PC-9 (cell line): ENCODE results near the gene PARP3. TPM values are rescaled to one million over a fixed set of nuclear protein-coding genes. Genes with fewer than 3 reads are reported as not detected.
A peak's percentile ranks its signal among the peaks of the same experiment; 100 is the strongest.

ENCODE experiments used
- BruUV-seq: library from RNA; stranded (reverse); fragments of 400-500 nt; replicated peaks from 2 replicates; lab custom pipeline; 2021; lab: Mats Ljungman, UMichigan
- CTCF ChIA-PET: fragments of 300-600 bp; sonication (Branson Sonifier 250); formaldehyde crosslinking; loops from one replicate; lab custom pipeline; 2022; ENCODE audit warnings: antibody characterized with exemption; lab: Charles Lee
- POLR2A ChIA-PET: fragments of 300-600 bp; sonication (Branson Sonifier 250); formaldehyde crosslinking; loops from one replicate; lab custom pipeline; 2022; ENCODE audit warnings: antibody characterized with exemption; ENCODE audit not compliant: unreplicated experiment; lab: Charles Lee
- DNase-seq, 2 experiments: peaks; one replicate each; pipeline versions ENCODE4 v3.0.0 to v3.0.0-alpha.2; 2015 to 2022; ENCODE audit warnings: mixed read lengths in 1 of 2
- H2AFZ ChIP-seq: fragments of 200-600 bp; sonication (generic); 2 replicates; pipeline ENCODE4 v1.8.1; 2017; ENCODE audit warnings: antibody characterized with exemption
- H3F3A ChIP-seq: fragments of 200-600 bp; sonication (generic); 2 replicates; pipeline ENCODE4 v1.8.1; 2017; ENCODE audit warnings: antibody characterized with exemption, mild to moderate bottlenecking, low read depth; ENCODE audit not compliant: insufficient read depth
- H3K27ac ChIP-seq: fragments of 200-600 bp; sonication (generic); 2 replicates; pipeline ENCODE4 v1.6.1; 2016; ENCODE audit warnings: mixed run types
- H3K27me3 ChIP-seq: fragments of 200-600 bp; sonication (generic); 2 replicates; pipeline ENCODE4 v1.6.1; 2016; ENCODE audit warnings: low read depth, mixed run types; ENCODE audit not compliant: insufficient read depth
- H3K36me3 ChIP-seq: fragments of 200-600 bp; sonication (generic); 2 replicates; pipeline ENCODE4 v1.6.1; 2016; ENCODE audit warnings: low read depth, mixed run types
- H3K4me1 ChIP-seq: fragments of 200-600 bp; sonication (generic); replicated peaks from 2 replicates; pipeline ENCODE4 v1.6.1; 2016; ENCODE audit warnings: mixed run types; ENCODE audit not compliant: insufficient read depth
- H3K4me2 ChIP-seq: fragments of 200-600 bp; sonication (generic); 2 replicates; pipeline ENCODE4 v1.6.1; 2017; ENCODE audit warnings: mixed run types
- H3K4me3 ChIP-seq: fragments of 200-600 bp; sonication (generic); 2 replicates; pipeline ENCODE4 v1.6.1; 2016; ENCODE audit warnings: mixed run types
- H3K79me2 ChIP-seq: fragments of 200-600 bp; sonication (generic); 2 replicates; pipeline ENCODE4 v1.6.1; 2017; ENCODE audit warnings: low read depth, mixed run types
- H3K9me2 ChIP-seq: fragments of 200-600 bp; sonication (generic); 2 replicates; pipeline ENCODE4 v1.8.1; 2017; ENCODE audit warnings: mild to moderate bottlenecking; ENCODE audit not compliant: insufficient read depth
- H3K9me3 ChIP-seq: fragments of 200-600 bp; sonication (generic); 2 replicates; pipeline ENCODE4 v1.8.1; 2016; ENCODE audit warnings: low read depth; ENCODE audit not compliant: insufficient read depth
- H4K20me1 ChIP-seq: fragments of 200-600 bp; sonication (generic); 2 replicates; pipeline ENCODE4 v1.8.1; 2017; ENCODE audit not compliant: insufficient read depth
- EZH2 ChIP-seq: fragments of 200-600 bp; sonication (generic); IDR thresholded peaks from 2 replicates; pipeline ENCODE4 v1.8.0; 2017; ENCODE audit warnings: antibody characterized with exemption, low read depth
- intact Hi-C: fragments of 100-400 bp; cut with micrococcal nuclease; formaldehyde crosslinking; loops from one replicate; pipeline ENCODE4 v1.10.0; 2022; ENCODE audit not compliant: unreplicated experiment
- total RNA-seq: library from RNA; stranded (reverse); gene quantifications from 2 replicates; pipeline ENCODE4 v1.2.3, GENCODE V29; 2021
- TF ChIP-seq, protein P1 (sequence below): fragments of 200-600 bp; sonication (generic); conservative IDR thresholded peaks from 2 replicates; pipeline ENCODE4 v1.6.1; 2017; ENCODE audit warnings: mixed run types, antibody characterized with exemption, mild to moderate bottlenecking, moderate library complexity

PARP3 gene
- total RNA-seq, 1 experiment from 2014 or later: 24.4 TPM

GRCh38 chr3:51940648-51941462 lies 1.3 kb upstream of the PARP3 start:
- CTCF ChIA-PET: interaction anchor here (0.5 to 1.2 kb wide), 8 partner anchors 34 to 637 kb away, joined by 3 to 4 read pairs (median 3); partner anchors contain the start of genes ABHD14A and DUSP7
- TF ChIP-seq EZH2: no peak
- TF ChIP-seq, protein P1, sequence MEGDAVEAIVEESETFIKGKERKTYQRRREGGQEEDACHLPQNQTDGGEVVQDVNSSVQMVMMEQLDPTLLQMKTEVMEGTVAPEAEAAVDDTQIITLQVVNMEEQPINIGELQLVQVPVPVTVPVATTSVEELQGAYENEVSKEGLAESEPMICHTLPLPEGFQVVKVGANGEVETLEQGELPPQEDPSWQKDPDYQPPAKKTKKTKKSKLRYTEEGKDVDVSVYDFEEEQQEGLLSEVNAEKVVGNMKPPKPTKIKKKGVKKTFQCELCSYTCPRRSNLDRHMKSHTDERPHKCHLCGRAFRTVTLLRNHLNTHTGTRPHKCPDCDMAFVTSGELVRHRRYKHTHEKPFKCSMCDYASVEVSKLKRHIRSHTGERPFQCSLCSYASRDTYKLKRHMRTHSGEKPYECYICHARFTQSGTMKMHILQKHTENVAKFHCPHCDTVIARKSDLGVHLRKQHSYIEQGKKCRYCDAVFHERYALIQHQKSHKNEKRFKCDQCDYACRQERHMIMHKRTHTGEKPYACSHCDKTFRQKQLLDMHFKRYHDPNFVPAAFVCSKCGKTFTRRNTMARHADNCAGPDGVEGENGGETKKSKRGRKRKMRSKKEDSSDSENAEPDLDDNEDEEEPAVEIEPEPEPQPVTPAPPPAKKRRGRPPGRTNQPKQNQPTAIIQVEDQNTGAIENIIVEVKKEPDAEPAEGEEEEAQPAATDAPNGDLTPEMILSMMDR: no peak
- Histone ChIP-seq H3K9me3 (no peaks in the 10 kb centered on the region), H2AFZ (peak overlapping the region; percentile 77; the same call in 1 of the 2 replicates), H3K4me1 (peaks cover 16% of the 10 kb centered on the region; the same call in 1 of the 2 replicates), H3K79me2 (peaks cover 26% of the 10 kb centered on the region), H3K27ac (no peak overlapping the region), H3K27me3 (no peaks in the 10 kb centered on the region), H3F3A (no peaks in the 10 kb centered on the region; the same call in 1 of the 2 replicates), H3K4me3 (peak overlapping the region; percentile 85), H3K36me3 (no peaks in the 10 kb centered on the region; the same call in 1 of the 2 replicates), H3K9me2 (no peaks in the 10 kb centered on the region), H3K4me2 (peak overlapping the region; percentile 98), H4K20me1 (peaks cover 5% of the 10 kb centered on the region; the same call in 1 of the 2 replicates)
- TSS peak; percentile 43 for BruUV-seq
- POLR2A ChIA-PET: interaction anchor here (0.5 to 1.1 kb wide), 6 partner anchors 33 to 278 kb away, joined by 3 read pairs; partner anchors contain the start of genes ABHD14B and RPL29
- intact Hi-C loops: loop anchor here (1.0 to 5.0 kb wide), 3 partner anchors 187 to 396 kb away; partner anchors contain the start of gene TWF2
- no peak for DNase-seq

- ChIA-PET POLR2A (interaction anchor here (0.5 to 1.1 kb wide), 6 partner anchors 32 to 277 kb away, joined by 3 read pairs; partner anchors contain the start of genes ABHD14B and RPL29), CTCF (interaction anchor here (0.5 to 1.2 kb wide), 8 partner anchors 33 to 637 kb away, joined by 3 to 4 read pairs (median 3); partner anchors contain the start of genes ABHD14A and DUSP7)
- BruUV-seq: no TSS peak
- Histone ChIP-seq H3K9me2 (no peaks in the 10 kb centered on the region), H3K4me2 (peak overlapping the region; percentile 98), H4K20me1 (peaks cover 5% of the 10 kb centered on the region; the same call in 1 of the 2 replicates), H3K27ac (no peak overlapping the region), H3F3A (no peaks in the 10 kb centered on the region; the same call in 1 of the 2 replicates), H3K36me3 (no peaks in the 10 kb centered on the region; the same call in 1 of the 2 replicates), H3K27me3 (no peaks in the 10 kb centered on the region), H2AFZ (peak overlapping the region; percentile 77), H3K4me3 (peak overlapping the region; percentile 85), H3K9me3 (no peaks in the 10 kb centered on the region), H3K4me1 (peaks cover 16% of the 10 kb centered on the region; the same call in 1 of the 2 replicates), H3K79me2 (peaks cover 26% of the 10 kb centered on the region)
- DNase-seq: no peak
- TF ChIP-seq, protein P1: no peak
- no peak for TF ChIP-seq EZH2
- intact Hi-C loops: loop anchor here (1.0 to 5.0 kb wide), 3 partner anchors 187 to 396 kb away; partner anchors contain the start of gene TWF2
Measured at GRCh38 chr3:51941463-51941797, 733 bp upstream of the PARP3 start.
